Type B pancreatic cell (in vitro differentiated cells): ENCODE measurements around the gene ALDH1A3. TPM values are rescaled to one million over a fixed set of nuclear protein-coding genes. Genes with fewer than 3 reads are reported as not detected.

ENCODE experiments used
- DNase-seq: peaks from one replicate; pipeline ENCODE4 v3.0.0; 2021; ENCODE audit warnings: mixed read lengths; ENCODE audit not compliant: unreplicated experiment; ENCODE audit errors: extremely low spot score
- H3K27ac Mint-ChIP-seq: 2 replicates; pipeline ENCODE4 v1.8.0; 2021; ENCODE audit warnings: mild to moderate bottlenecking, mixed read lengths
- H3K27me3 Mint-ChIP-seq: 2 replicates; pipeline ENCODE4 v1.8.0; 2021; ENCODE audit warnings: mixed read lengths
- H3K36me3 Mint-ChIP-seq: 2 replicates; pipeline ENCODE4 v1.8.0; 2021; ENCODE audit warnings: mixed read lengths
- H3K4me1 Mint-ChIP-seq: one replicate; pipeline ENCODE4 v1.8.0; 2021; ENCODE audit warnings: mixed read lengths; ENCODE audit not compliant: unreplicated experiment
- H3K4me3 Mint-ChIP-seq: 2 replicates; pipeline ENCODE4 v1.8.0; 2021; ENCODE audit warnings: mild to moderate bottlenecking, mixed read lengths
- H3K9me3 Mint-ChIP-seq: 2 replicates; pipeline ENCODE4 v1.8.0; 2021; ENCODE audit warnings: mixed read lengths
- total RNA-seq: library from RNA; stranded (reverse); gene quantifications from 2 replicates; pipeline ENCODE4 v1.2.1, GENCODE V29; 2021; ENCODE audit warnings: low replicate concordance
- TF ChIP-seq, protein P1 (sequence below): fragments of 200-600 bp; sonication (generic); conservative IDR thresholded peaks from 2 replicates; pipeline ENCODE4 v1.5.0; 2021; ENCODE audit warnings: antibody characterized with exemption, mild to moderate bottlenecking

The ALDH1A3 gene
- total RNA-seq, 1 donor from 2014 or later = 13.0 TPM

DNA sequence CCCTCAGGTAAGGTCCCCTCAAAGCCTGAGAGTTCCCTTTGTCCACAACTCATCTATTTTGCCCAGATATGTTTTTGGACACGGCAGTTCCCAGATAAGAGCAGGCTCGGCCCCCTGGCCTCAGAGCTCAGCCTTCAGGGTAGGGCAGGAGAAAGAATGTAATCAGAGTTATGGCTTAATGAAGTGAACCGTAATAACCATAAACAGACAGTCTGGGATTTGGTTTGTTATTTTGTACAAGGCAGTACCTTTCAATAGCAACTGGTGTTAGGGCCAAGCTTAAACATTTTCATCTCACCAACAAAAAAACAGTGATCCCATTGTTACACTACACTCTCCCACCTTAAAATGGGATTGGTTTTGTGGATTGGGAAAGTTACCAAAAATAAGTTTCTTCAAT is 12.2 kb upstream of the ALDH1A3 start:
- DNase-seq = no peak
- peaks cover 28% of the 10 kb centered on the region for H3K4me1 Mint-ChIP-seq
- peaks cover 19% of the 10 kb centered on the region for H3K27me3 Mint-ChIP-seq
- H3K4me3 Mint-ChIP-seq = no peak overlapping the region
- H3K27ac Mint-ChIP-seq = no peak overlapping the region
- H3K36me3 Mint-ChIP-seq = no peaks in the 10 kb centered on the region
- H3K9me3 Mint-ChIP-seq = peaks cover 6% of the 10 kb centered on the region
- TF ChIP-seq, protein P1, sequence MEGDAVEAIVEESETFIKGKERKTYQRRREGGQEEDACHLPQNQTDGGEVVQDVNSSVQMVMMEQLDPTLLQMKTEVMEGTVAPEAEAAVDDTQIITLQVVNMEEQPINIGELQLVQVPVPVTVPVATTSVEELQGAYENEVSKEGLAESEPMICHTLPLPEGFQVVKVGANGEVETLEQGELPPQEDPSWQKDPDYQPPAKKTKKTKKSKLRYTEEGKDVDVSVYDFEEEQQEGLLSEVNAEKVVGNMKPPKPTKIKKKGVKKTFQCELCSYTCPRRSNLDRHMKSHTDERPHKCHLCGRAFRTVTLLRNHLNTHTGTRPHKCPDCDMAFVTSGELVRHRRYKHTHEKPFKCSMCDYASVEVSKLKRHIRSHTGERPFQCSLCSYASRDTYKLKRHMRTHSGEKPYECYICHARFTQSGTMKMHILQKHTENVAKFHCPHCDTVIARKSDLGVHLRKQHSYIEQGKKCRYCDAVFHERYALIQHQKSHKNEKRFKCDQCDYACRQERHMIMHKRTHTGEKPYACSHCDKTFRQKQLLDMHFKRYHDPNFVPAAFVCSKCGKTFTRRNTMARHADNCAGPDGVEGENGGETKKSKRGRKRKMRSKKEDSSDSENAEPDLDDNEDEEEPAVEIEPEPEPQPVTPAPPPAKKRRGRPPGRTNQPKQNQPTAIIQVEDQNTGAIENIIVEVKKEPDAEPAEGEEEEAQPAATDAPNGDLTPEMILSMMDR = no peak

DNA sequence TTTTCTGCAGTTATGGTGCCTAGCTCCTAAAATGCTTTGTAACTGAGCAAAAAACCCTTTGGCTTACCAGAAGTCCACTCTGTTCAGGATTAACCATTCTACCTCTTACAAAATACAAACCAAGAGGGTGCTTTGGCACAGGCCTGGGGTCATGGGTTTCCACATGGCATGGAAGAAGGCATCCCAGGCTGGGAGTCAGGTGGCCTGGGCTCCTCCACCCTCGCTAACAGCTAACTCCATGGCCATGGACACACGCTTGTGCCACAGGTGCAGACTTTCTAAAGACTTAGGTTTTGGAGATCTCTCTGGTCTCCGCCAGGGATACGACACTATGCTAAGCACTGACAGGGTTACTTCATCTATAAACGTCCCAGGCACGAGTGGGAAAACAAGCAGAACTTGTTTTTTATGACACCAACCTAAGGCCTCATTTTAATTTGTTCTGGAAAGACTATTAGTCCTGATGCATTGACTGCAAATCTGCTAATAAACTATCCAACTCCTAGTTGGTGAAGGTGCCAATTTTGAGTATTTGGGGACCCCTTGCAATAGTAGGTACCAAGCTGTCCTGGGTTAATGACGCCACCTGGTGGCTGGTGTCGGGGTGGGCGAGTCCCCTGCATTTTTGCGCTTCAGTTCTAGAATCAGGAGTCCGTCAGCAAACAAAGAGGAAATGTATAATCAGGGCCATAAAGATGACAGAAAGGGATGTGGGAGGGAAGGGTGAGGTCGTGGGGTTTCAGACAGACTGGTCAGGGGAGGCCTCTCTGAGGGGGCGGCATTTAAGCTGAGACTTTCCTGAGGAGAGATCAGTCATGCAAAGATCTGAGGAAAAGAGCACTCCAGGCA is 10.3 kb upstream of the ALDH1A3 start:
- Mint-ChIP-seq H3K4me3 (peak overlapping the region; percentile 67), H3K36me3 (no peaks in the 10 kb centered on the region), H3K27me3 (peaks cover 24% of the 10 kb centered on the region), H3K9me3 (peaks cover 6% of the 10 kb centered on the region), H3K27ac (peak overlapping the region; percentile 71), H3K4me1 (peaks cover 24% of the 10 kb centered on the region)
- no peak for DNase-seq
- TF ChIP-seq, protein P1 = peak; percentile 72

DNA sequence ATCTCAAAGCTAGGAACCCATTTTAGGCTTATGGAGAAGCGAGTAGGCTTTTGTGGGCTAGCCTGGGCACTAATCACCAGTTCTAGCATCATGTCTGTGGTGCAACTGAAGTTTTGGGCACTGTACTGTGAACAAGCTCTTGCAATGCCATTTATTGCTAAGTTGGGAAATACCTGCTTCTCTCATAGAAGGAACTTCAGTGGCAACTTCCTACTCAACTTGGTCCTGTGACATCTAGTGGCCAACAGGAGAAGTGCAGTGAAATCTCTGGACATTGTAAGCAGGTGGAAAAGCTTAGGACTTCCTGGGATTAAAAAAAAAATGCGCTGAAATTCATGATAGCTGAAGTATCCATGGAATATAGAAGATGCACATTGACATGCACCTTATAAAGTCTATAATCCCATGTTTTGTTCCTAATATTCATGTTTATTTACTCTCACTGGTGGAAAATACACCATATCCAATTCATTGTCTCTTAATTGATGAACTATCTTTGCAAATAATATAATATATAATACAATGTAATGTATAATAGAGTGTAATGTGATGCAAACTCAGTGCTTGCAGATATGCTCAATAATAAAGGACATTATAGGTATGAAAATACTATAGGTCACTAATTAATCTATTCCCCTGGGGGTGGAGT is 6.5 kb upstream of the ALDH1A3 start:
- TF ChIP-seq, protein P1 = peak; percentile 91
- Mint-ChIP-seq H3K4me3 (no peak overlapping the region), H3K9me3 (peaks cover 6% of the 10 kb centered on the region), H3K36me3 (no peaks in the 10 kb centered on the region), H3K27me3 (peaks cover 57% of the 10 kb centered on the region), H3K27ac (peak overlapping the region; percentile 75), H3K4me1 (peaks cover 18% of the 10 kb centered on the region)
- no peak for DNase-seq

DNA sequence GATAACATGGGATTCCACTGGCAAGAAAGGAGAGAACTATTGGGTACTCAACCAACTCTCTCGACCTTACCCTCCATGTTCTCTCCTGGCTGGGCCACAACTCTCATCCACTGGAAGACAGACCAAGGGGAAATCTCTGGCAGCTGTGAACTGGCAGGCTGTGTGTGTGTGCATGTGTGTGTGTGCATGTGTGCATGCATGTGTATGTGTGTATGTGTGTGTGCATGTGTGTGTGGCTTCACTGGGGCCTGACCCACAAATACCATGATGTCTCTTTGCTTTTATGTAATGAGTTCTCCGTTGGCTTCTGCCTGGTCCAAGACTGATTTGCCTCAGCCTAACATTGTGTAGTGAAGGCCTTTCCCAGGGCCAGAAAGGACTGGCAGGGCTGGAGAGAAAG is 4.1 kb upstream of the ALDH1A3 start:
- no peak for DNase-seq
- Mint-ChIP-seq H3K27ac (no peak overlapping the region), H3K36me3 (no peaks in the 10 kb centered on the region), H3K4me3 (no peak overlapping the region), H3K9me3 (no peaks in the 10 kb centered on the region), H3K4me1 (peaks cover 9% of the 10 kb centered on the region), H3K27me3 (peaks cover 66% of the 10 kb centered on the region)
- TF ChIP-seq, protein P1 = no peak

DNA sequence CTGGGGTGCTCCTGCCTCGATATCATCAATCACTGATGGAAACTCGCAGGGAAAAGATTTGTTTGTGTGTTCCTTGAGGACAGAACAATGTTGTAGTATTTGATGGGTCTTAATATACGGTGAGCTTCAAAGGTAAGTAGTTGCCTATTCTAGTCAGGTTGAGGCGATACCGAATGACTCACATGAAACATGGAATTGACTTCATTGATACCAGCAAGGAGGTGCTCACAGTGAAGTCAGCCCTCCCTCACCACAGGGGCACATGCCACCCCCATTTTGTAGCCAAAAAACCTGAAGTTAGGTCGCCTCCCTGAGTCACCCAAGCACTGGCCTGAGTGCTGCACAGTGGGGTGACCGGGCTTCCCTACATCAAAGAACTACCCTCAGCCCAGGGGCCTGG is 3.7 kb upstream of the ALDH1A3 start:
- Mint-ChIP-seq H3K27me3 (peaks cover 70% of the 10 kb centered on the region), H3K4me1 (peaks cover 7% of the 10 kb centered on the region), H3K27ac (no peak overlapping the region), H3K9me3 (no peaks in the 10 kb centered on the region), H3K36me3 (no peaks in the 10 kb centered on the region), H3K4me3 (no peak overlapping the region)
- TF ChIP-seq, protein P1 = no peak
- DNase-seq = no peak
